Stimulated activated naive CD8-positive, alpha-beta T cell treated with anti-CD3 and anti-CD28 coated beads, Interleukin-15, Interleukin-2, amounts not matched to agents 100 U/mL and 50 U/mL, for 24 hours (primary cell): ENCODE measurements around the gene ARHGEF1.
"Not testable (repeated sequence)": the region's sequence is repeated elsewhere in the genome, so short reads cannot be mapped to it uniquely, and the experiment has no call there.

Experiments used
- ATAC-seq: fragments of 150-1000 bp; cut with Tn5 transposase; one replicate; pipeline ENCODE4 v1.10.0; 2021
- DNase-seq: peaks from one replicate; pipeline ENCODE4 v3.0.0; 2021

ARHGEF1 gene

GRCh38 chr19:41930926-41931592, 48.1 kb downstream of the ARHGEF1 start:
- ATAC-seq (no peak), DNase-seq (no peak)

- DNase-seq = no peak
- ATAC-seq = no peak
Measured at GRCh38 chr19:41932259-41932719, 49.3 kb downstream of the ARHGEF1 start.

GRCh38 chr19:41932720-41933332, 49.8 kb downstream of the ARHGEF1 start:
- DNase-seq (no peak), ATAC-seq (no peak)

- DNase-seq (no peak), ATAC-seq (no peak)
Measured at GRCh38 chr19:41933693-41934426, 50.9 kb downstream of the ARHGEF1 start.

GRCh38 chr19:41934849-41935374, 51.9 kb downstream of the ARHGEF1 start:
- peak; percentile 91 for DNase-seq
- ATAC-seq = peak; percentile 68

- no peak for ATAC-seq
Measured at GRCh38 chr19:41935760-41936415, 52.9 kb downstream of the ARHGEF1 start.

GRCh38 chr19:41936416-41936850, 53.4 kb downstream of the ARHGEF1 start:
- DNase-seq (peak; percentile 45), ATAC-seq (peak; percentile 50)

More at GRCh38 chr19:41935760-41936415, 52.9 kb downstream of the ARHGEF1 start:
- peak; percentile 47 for DNase-seq

GRCh38 chr19:41936961-41937360, 54.0 kb downstream of the ARHGEF1 start:
- no peak for DNase-seq
- ATAC-seq = no peak

GRCh38 chr19:41937525-41938468, 54.8 kb downstream of the ARHGEF1 start:
- ATAC-seq (no peak), DNase-seq (no peak)

GRCh38 chr19:41939209-41939608, 56.2 kb downstream of the ARHGEF1 start:
- DNase-seq, ATAC-seq: not testable (repeated sequence)

GRCh38 chr19:41939861-41940730, 57.1 kb downstream of the ARHGEF1 start:
- ATAC-seq (no peak), DNase-seq (peak; percentile 67)

GRCh38 chr19:41940731-41941409, 57.9 kb downstream of the ARHGEF1 start:
- no peak for DNase-seq

GRCh38 chr19:41941410-41942202, 58.6 kb downstream of the ARHGEF1 start:
- ATAC-seq (no peak), DNase-seq (no peak)

More at GRCh38 chr19:41940731-41941409, 57.9 kb downstream of the ARHGEF1 start:
- ATAC-seq = no peak

- ATAC-seq = no peak
- no peak for DNase-seq
Measured at GRCh38 chr19:41944336-41944735, 61.4 kb downstream of the ARHGEF1 start.

- peak; percentile 91 for DNase-seq
- ATAC-seq = peak; percentile 96
Measured at GRCh38 chr19:41945135-41945766, 62.3 kb downstream of the ARHGEF1 start.

- ATAC-seq (no peak), DNase-seq (no peak)
Measured at GRCh38 chr19:41947091-41947490, 64.1 kb downstream of the ARHGEF1 start.

- DNase-seq = peak; percentile 95
- ATAC-seq = peak; percentile 81
Measured at GRCh38 chr19:41951686-41952172, 68.7 kb downstream of the ARHGEF1 start.

GRCh38 chr19:41955521-41955920, 72.5 kb downstream of the ARHGEF1 start:
- no peak for DNase-seq
- ATAC-seq = no peak
